Liver (tissue), 9 donors: Measurements from ENCODE around the gene USP49. TPM values are rescaled to one million over a fixed set of nuclear protein-coding genes. Genes with fewer than 3 reads are reported as not detected.

Source experiments
- DNase-seq: peaks from one replicate; pipeline ENCODE4 v3.0.0-alpha.2; 2017; ENCODE audit warnings: low spot score
- H3K27ac ChIP-seq, 2 donors: one replicate each; pipeline ENCODE4 v1.7.0; 2013; ENCODE audit warnings: inconsistent platforms in 2 of 2, low read length in 2 of 2, control low read depth in 1 of 2, low read depth in 1 of 2, mild to moderate bottlenecking in 1 of 2
- H3K27me3 ChIP-seq, 4 donors: one replicate each; pipeline versions ENCODE4 v1.6.1 to v1.7.0; 2013; ENCODE audit warnings: low read length in 3 of 4, inconsistent platforms in 1 of 4, mild to moderate bottlenecking in 1 of 4, moderate library complexity in 1 of 4; ENCODE audit not compliant: control insufficient read depth in 4 of 4, insufficient read depth in 4 of 4
- H3K36me3 ChIP-seq, 4 donors: one replicate each; pipeline versions ENCODE4 v1.6.1 to v1.7.0; 2013; ENCODE audit warnings: low read length in 3 of 4, mild to moderate bottlenecking in 3 of 4, low read depth in 1 of 4, moderate library complexity in 1 of 4; ENCODE audit not compliant: control insufficient read depth in 4 of 4, insufficient read depth in 3 of 4
- H3K4me1 ChIP-seq, 4 donors: one replicate each; pipeline versions ENCODE4 v1.6.1 to v1.7.0; 2013; ENCODE audit warnings: low read length in 3 of 4, mild to moderate bottlenecking in 3 of 4, moderate library complexity in 1 of 4; ENCODE audit not compliant: control insufficient read depth in 4 of 4, insufficient read depth in 4 of 4
- H3K4me3 ChIP-seq, 3 donors: one replicate each; pipeline versions ENCODE4 v1.6.1 to v1.7.0; 2013; ENCODE audit warnings: low read length in 3 of 3, control low read depth in 1 of 3, low read depth in 1 of 3, mild to moderate bottlenecking in 1 of 3
- H3K9ac ChIP-seq, 2 donors: one replicate each; pipeline ENCODE4 v1.7.0; 2013; ENCODE audit warnings: low read length in 2 of 2, mild to moderate bottlenecking in 2 of 2, moderate library complexity in 2 of 2, control low read depth in 1 of 2, low read depth in 1 of 2
- H3K9me3 ChIP-seq, 4 donors: one replicate each; pipeline versions ENCODE4 v1.6.1 to v1.7.0; 2013; ENCODE audit warnings: low read length in 3 of 4; ENCODE audit not compliant: control insufficient read depth in 4 of 4
- ATF3 ChIP-seq: IDR thresholded peaks from 2 replicates; pipeline ENCODE4 v1.6.1; 2016; ENCODE audit warnings: antibody characterized with exemption
- EGR1 ChIP-seq, 2 donors: IDR thresholded peaks; 2 replicates each; pipeline ENCODE4 v1.6.1; 2016 to 2018; ENCODE audit warnings: antibody characterized with exemption in 2 of 2, low read depth in 2 of 2
- FOXA1 ChIP-seq: IDR thresholded peaks from 2 replicates; pipeline ENCODE4 v1.6.1; 2016; ENCODE audit warnings: antibody characterized with exemption
- FOXA2 ChIP-seq: IDR thresholded peaks from 2 replicates; pipeline ENCODE4 v1.6.1; 2016; ENCODE audit warnings: antibody characterized with exemption
- GABPA ChIP-seq, 2 donors: IDR thresholded peaks in 1 of 2; conservative IDR thresholded peaks in 1 of 2; 2 replicates each; pipeline ENCODE4 v1.6.1; 2016; ENCODE audit warnings: antibody characterized with exemption in 2 of 2, mild to moderate bottlenecking in 1 of 2, moderate library complexity in 1 of 2
- HNF4A ChIP-seq, 2 donors: conservative IDR thresholded peaks; 2 replicates each; pipeline ENCODE4 v1.6.1; 2016; ENCODE audit warnings: antibody characterized with exemption in 2 of 2, mild to moderate bottlenecking in 2 of 2
- HNF4G ChIP-seq: IDR thresholded peaks from 2 replicates; pipeline ENCODE4 v1.6.1; 2016; ENCODE audit warnings: antibody characterized with exemption
- JUND ChIP-seq, 2 donors: IDR thresholded peaks; 2 replicates each; pipeline ENCODE4 v1.6.1; 2016; ENCODE audit warnings: antibody characterized with exemption in 2 of 2
- RAD21 ChIP-seq, 2 donors: IDR thresholded peaks; 2 replicates each; pipeline ENCODE4 v1.6.1; 2016; ENCODE audit warnings: antibody characterized with exemption in 2 of 2, mild to moderate bottlenecking in 2 of 2
- REST ChIP-seq: IDR thresholded peaks from 2 replicates; pipeline ENCODE4 v1.6.1; 2016; ENCODE audit warnings: antibody characterized with exemption, mild to moderate bottlenecking
- RXRA ChIP-seq, 2 donors: IDR thresholded peaks; 2 replicates each; pipeline ENCODE4 v1.6.1; 2017 to 2018; ENCODE audit warnings: antibody characterized with exemption in 2 of 2, mild to moderate bottlenecking in 1 of 2
- SP1 ChIP-seq: IDR thresholded peaks from 2 replicates; pipeline ENCODE4 v1.6.1; 2018; ENCODE audit warnings: antibody characterized with exemption, mild to moderate bottlenecking
- TAF1 ChIP-seq: conservative IDR thresholded peaks from 2 replicates; pipeline ENCODE4 v1.6.1; 2016; ENCODE audit warnings: antibody characterized with exemption, mild to moderate bottlenecking
- YY1 ChIP-seq: IDR thresholded peaks from 2 replicates; pipeline ENCODE4 v1.6.1; 2016; ENCODE audit warnings: antibody characterized with exemption, mild to moderate bottlenecking
- WGBS: extraction: QIAGEN DNeasy Blood & Tissue Kit; methylation state at CpG from one replicate; pipeline ENCODE4 v1.1.7; 2013; 5-methylcytosine and 5-hydroxymethylcytosine counted together
- polyA plus RNA-seq, 2 donors: library from polyadenylated mRNA; stranded (reverse) in 1 of 2; unstranded in 1 of 2; fragments of 200-250 nt in 1 of 2; fragments of >200 nt in 1 of 2; fragmentation: Nextera tagmentation in 1 of 2; extraction: Ambion mirVana in 1 of 2; gene quantifications; one replicate each; pipeline versions ENCODE4 v1.2.1 to v1.2.3, GENCODE V29; 2013 to 2015
- total RNA-seq, 2 donors: library from RNA; depleted of rRNA; stranded (reverse); fragments of >200 nt; gene quantifications; one replicate each; pipeline ENCODE4 v1.2.3, GENCODE V29; 2014
- TF ChIP-seq, protein P1 (sequence below): IDR thresholded peaks from 2 replicates; pipeline ENCODE4 v1.6.1; 2016; ENCODE audit warnings: antibody characterized with exemption
- TF ChIP-seq, protein P2 (sequence below): IDR thresholded peaks from 2 replicates; pipeline ENCODE4 v1.6.1; 2016; ENCODE audit warnings: antibody characterized with exemption
- donor health status: healthy.
- donor health status: healthy.
- donor health status: healthy.
- donor health status: healthy.
- donor health status: healthy.

Gene USP49
- total and polyA plus RNA-seq, 4 donors = 0.33 to 3.4 (median 1.1) TPM

DNA sequence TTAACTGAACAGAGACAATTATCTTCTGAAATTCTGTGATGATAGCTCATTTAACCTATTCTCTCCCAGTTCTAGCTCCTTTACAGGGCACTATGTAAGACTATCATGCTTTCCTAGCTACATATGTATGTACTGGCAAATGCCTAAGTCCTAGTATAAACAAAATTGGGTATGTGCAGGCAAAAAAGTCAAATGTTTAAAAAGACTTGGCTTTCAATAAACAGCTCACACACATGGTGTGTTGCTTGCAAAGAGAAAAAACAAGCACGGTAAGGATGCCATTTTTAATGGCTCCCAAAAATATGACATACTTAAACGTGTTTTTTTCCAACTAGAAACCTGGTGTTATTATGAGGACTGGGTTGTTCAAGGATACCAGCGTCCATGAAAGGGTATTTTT is 62.9 kb downstream of the USP49 start:
- no peak overlapping the region for H3K27ac ChIP-seq
- 91% methylated on average over 3 of the region's 3 CpGs for WGBS

DNA sequence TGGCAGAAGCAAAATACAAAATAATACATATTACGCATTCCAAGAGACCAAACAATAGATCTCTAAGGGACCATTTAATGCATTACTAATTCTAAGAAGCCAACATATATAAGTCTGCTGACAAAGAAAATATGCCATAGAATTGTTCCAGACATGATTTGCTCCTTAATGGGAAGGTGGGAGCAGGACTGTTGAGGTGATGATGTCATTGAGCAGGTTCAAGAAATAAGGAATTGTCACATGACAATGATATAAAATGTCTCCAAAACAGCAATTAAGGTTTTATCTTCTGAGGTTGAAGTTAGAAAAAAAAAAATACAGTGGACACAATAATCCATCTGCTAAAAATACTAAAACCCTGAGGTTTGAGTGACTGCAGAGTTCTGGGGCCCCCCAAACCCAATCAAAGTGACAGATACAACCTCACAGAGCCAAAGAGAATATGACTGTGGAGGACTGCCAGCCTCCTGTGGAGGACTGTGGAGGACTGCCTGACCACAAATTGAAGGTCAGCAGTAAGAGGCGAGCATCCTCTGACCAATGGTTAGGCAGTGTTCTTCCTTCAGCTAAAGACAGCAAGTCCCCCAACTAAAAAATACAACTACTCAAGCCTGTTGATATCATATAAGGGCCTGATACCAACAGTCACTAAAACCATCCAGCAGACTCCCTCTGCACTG is 68.7 kb downstream of the USP49 start:
- Histone ChIP-seq H3K4me1 (no peaks in the 10 kb centered on the region), H3K36me3 (no peaks in the 10 kb centered on the region), H3K4me3 (no peak overlapping the region), H3K9ac (no peak overlapping the region), H3K27me3 (no peaks in the 10 kb centered on the region), H3K9me3 (no peaks in the 10 kb centered on the region), H3K27ac (no peak overlapping the region)
- TF ChIP-seq ATF3 = no peak
- no peak for TF ChIP-seq RAD21 (IDR thresholded peaks at IDR 0.05)
- TF ChIP-seq JUND (IDR thresholded peaks at IDR 0.05) = no peak
- no peak for TF ChIP-seq EGR1 (IDR thresholded peaks at IDR 0.05; ENCODE audit: low read depth in 2 of 2)
- no peak for TF ChIP-seq RXRA (IDR thresholded peaks at IDR 0.05)
- no peak for TF ChIP-seq GABPA (IDR thresholded peaks at IDR 0.05 in 1 of 2, conservative IDR thresholded peaks at IDR 0.05 in 1 of 2)
- TF ChIP-seq, protein P1, sequence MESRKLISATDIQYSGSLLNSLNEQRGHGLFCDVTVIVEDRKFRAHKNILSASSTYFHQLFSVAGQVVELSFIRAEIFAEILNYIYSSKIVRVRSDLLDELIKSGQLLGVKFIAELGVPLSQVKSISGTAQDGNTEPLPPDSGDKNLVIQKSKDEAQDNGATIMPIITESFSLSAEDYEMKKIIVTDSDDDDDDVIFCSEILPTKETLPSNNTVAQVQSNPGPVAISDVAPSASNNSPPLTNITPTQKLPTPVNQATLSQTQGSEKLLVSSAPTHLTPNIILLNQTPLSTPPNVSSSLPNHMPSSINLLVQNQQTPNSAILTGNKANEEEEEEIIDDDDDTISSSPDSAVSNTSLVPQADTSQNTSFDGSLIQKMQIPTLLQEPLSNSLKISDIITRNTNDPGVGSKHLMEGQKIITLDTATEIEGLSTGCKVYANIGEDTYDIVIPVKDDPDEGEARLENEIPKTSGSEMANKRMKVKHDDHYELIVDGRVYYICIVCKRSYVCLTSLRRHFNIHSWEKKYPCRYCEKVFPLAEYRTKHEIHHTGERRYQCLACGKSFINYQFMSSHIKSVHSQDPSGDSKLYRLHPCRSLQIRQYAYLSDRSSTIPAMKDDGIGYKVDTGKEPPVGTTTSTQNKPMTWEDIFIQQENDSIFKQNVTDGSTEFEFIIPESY = no peak
- no peak for DNase-seq
- WGBS = 95% methylated on average over 2 of the region's 2 CpGs

More for the DNA sequence above, 62.9 kb downstream of the USP49 start:
- DNase-seq = no peak
- H3K9ac ChIP-seq = no peak overlapping the region
- H3K27me3 ChIP-seq = no peaks in the 10 kb centered on the region
- no peaks in the 10 kb centered on the region for H3K9me3 ChIP-seq
- no peaks in the 10 kb centered on the region for H3K4me1 ChIP-seq
- TF ChIP-seq RAD21 (IDR thresholded peaks at IDR 0.05) (no peak), ATF3 (no peak), GABPA (IDR thresholded peaks at IDR 0.05 in 1 of 2, conservative IDR thresholded peaks at IDR 0.05 in 1 of 2) (no peak)
- H3K36me3 ChIP-seq = peaks cover 0 to 1% (median 0%) of the 10 kb centered on the region in 4 donors
- H3K4me3 ChIP-seq = no peak overlapping the region

GRCh38 chr6:41824571-41825569 is 70.3 kb downstream of the USP49 start:
- Histone ChIP-seq H3K4me1 (no peaks in the 10 kb centered on the region), H3K27me3 (no peaks in the 10 kb centered on the region), H3K36me3 (no peaks in the 10 kb centered on the region), H3K9me3 (no peaks in the 10 kb centered on the region), H3K9ac (no peak overlapping the region), H3K27ac (no peak overlapping the region), H3K4me3 (no peak overlapping the region)
- 92% methylated on average over 13 of the region's 13 CpGs for WGBS
- no peak for DNase-seq
- no peak for TF ChIP-seq FOXA2
- no peak for TF ChIP-seq JUND (IDR thresholded peaks at IDR 0.05)
- no peak for TF ChIP-seq REST
- TF ChIP-seq, protein P2, sequence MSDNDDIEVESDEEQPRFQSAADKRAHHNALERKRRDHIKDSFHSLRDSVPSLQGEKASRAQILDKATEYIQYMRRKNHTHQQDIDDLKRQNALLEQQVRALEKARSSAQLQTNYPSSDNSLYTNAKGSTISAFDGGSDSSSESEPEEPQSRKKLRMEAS = no peak
- TF ChIP-seq HNF4A (conservative IDR thresholded peaks at IDR 0.05) = no peak
- no peak for TF ChIP-seq FOXA1
- TF ChIP-seq RXRA (IDR thresholded peaks at IDR 0.05) = no peak
- no peak for TF ChIP-seq SP1
- TF ChIP-seq ATF3 = no peak
- no peak for TF ChIP-seq YY1
- TF ChIP-seq EGR1 (IDR thresholded peaks at IDR 0.05; ENCODE audit: low read depth in 2 of 2) = no peak
- no peak for TF ChIP-seq HNF4G
- no peak for TF ChIP-seq TAF1
